Endothelial cell of umbilical vein (primary cell): ENCODE results near the gene ACAD9. TPM values are rescaled to one million over a fixed set of nuclear protein-coding genes. Genes with fewer than 3 reads are reported as not detected.

Source experiments
- BruUV-seq: library from RNA; stranded (reverse); fragments of 400-500 nt; replicated peaks from 2 replicates; lab custom pipeline; 2021; lab: Mats Ljungman, UMichigan
- CTCF ChIA-PET: fragments of 300-600, 350-600 bp; sonication (Branson Sonifier 250); formaldehyde crosslinking; loops from one replicate; lab custom pipeline; 2021; ENCODE audit warnings: antibody characterized with exemption, inconsistent platforms; lab: Charles Lee
- POLR2A ChIA-PET: fragments of 300-600, 350-600 bp; sonication (Branson Sonifier 250); formaldehyde crosslinking; loops from one replicate; lab custom pipeline; 2021; ENCODE audit warnings: antibody characterized with exemption, inconsistent platforms; lab: Charles Lee
- DNase-seq: peaks from one replicate; pipeline ENCODE4 v3.0.0-alpha.2; 2011; ENCODE audit warnings: low read depth, low spot score
- FAIRE-seq: peaks from 2 replicates; lab custom pipeline; 2011; peaks lifted over from hg19 to GRCh38; lab: Jason Lieb, UNC
- H2AFZ ChIP-seq: 2 replicates; pipeline ENCODE4 v1.6.0; 2012; ENCODE audit warnings: low read depth, low read length, control low read depth, inconsistent platforms
- H3K27ac ChIP-seq: 2 replicates; pipeline ENCODE4 v1.5.1; 2011; ENCODE audit warnings: low read depth, mild to moderate bottlenecking, control low read depth, low read length, moderate library complexity; ENCODE audit not compliant: insufficient read depth
- H3K27me3 ChIP-seq, 2 experiments: 2 replicates each; pipeline versions ENCODE4 v1.6.0 to v1.6.1; 2011; ENCODE audit warnings: low read length in 2 of 2, mixed read lengths in 1 of 2; ENCODE audit not compliant: control insufficient read depth in 2 of 2, insufficient read depth in 2 of 2
- H3K36me3 ChIP-seq, 2 experiments: 2 replicates in 1 of 2; 3 replicates in 1 of 2; pipeline ENCODE4 v1.5.1; 2011; ENCODE audit warnings: low read length in 2 of 2, mild to moderate bottlenecking in 1 of 2, moderate library complexity in 1 of 2; ENCODE audit not compliant: control insufficient read depth in 2 of 2, insufficient read depth in 2 of 2; ENCODE audit errors: extremely low read depth in 1 of 2
- H3K4me1 ChIP-seq: 3 replicates; pipeline ENCODE4 v1.5.1; 2011; ENCODE audit warnings: mild to moderate bottlenecking, low read length; ENCODE audit not compliant: control insufficient read depth, insufficient read depth; ENCODE audit errors: extremely low read depth
- H3K4me2 ChIP-seq: 2 replicates; pipeline ENCODE4 v1.6.1; 2011; ENCODE audit warnings: low read length, control low read depth, mixed read lengths; ENCODE audit not compliant: insufficient read depth
- H3K4me3 ChIP-seq, 3 experiments: fragments of 200-600 bp in 1 of 3; sonication (generic), shearing (Covaris generic) in 1 of 3; replicated peaks in 1 of 3; 2 replicates each; pipeline ENCODE4 v1.5.1; 2011 to 2016; ENCODE audit warnings: control low read depth in 3 of 3, low read length in 3 of 3, mild to moderate bottlenecking in 2 of 3, inconsistent platforms in 1 of 3, low read depth in 1 of 3, moderate library complexity in 1 of 3; ENCODE audit not compliant: insufficient read depth in 1 of 3
- H3K79me2 ChIP-seq: 2 replicates; pipeline ENCODE4 v1.6.0; 2012; ENCODE audit warnings: low read length, inconsistent platforms; ENCODE audit not compliant: control insufficient read depth, insufficient read depth
- H3K9ac ChIP-seq: replicated peaks from 2 replicates; pipeline ENCODE3; 2011; ENCODE audit warnings: low read length, control low read depth; ENCODE audit not compliant: insufficient read depth; ENCODE audit errors: extremely low read depth
- H3K9me1 ChIP-seq: replicated peaks from 3 replicates; pipeline ENCODE4 v1.6.0; 2011; ENCODE audit warnings: mild to moderate bottlenecking, low read length; ENCODE audit not compliant: control insufficient read depth, insufficient read depth; ENCODE audit errors: extremely low read depth
- H3K9me3 ChIP-seq: replicated peaks from 2 replicates; pipeline ENCODE4 v1.5.1; 2012; ENCODE audit warnings: low read length, inconsistent platforms; ENCODE audit not compliant: control insufficient read depth, insufficient read depth
- H4K20me1 ChIP-seq: replicated peaks from 2 replicates; pipeline ENCODE3; 2011; ENCODE audit warnings: mild to moderate bottlenecking, low read length; ENCODE audit not compliant: control insufficient read depth, insufficient read depth; ENCODE audit errors: extremely low read depth
- CTCF ChIP-seq, 2 donors: IDR thresholded peaks; 1 replicate in 1 of 2; 2 replicates in 1 of 2; pipeline ENCODE4 v1.5.1; 2011; ENCODE audit warnings: low read length in 2 of 2, mild to moderate bottlenecking in 2 of 2, moderate library complexity in 2 of 2, control low read depth in 1 of 2, inconsistent platforms in 1 of 2, low read depth in 1 of 2; ENCODE audit not compliant: insufficient read depth in 1 of 2; ENCODE audit errors: extremely low read depth in 1 of 2
- EZH2 ChIP-seq: IDR thresholded peaks from 2 replicates; pipeline ENCODE4 v1.6.1; 2012; ENCODE audit warnings: borderline replicate concordance, low read depth, mild to moderate bottlenecking, moderate library complexity, low read length, inconsistent platforms; ENCODE audit not compliant: severe bottlenecking
- FOS ChIP-seq: IDR thresholded peaks from 2 replicates; pipeline ENCODE4 v1.6.1; 2011; ENCODE audit warnings: mild to moderate bottlenecking, low read length, moderate library complexity, borderline replicate concordance; ENCODE audit not compliant: insufficient read depth
- GATA2 ChIP-seq: IDR thresholded peaks from 2 replicates; pipeline ENCODE4 v1.7.0; 2011; ENCODE audit warnings: low read depth, mild to moderate bottlenecking, moderate library complexity, mixed read lengths, low read length; ENCODE audit not compliant: insufficient read length, insufficient read depth
- JUN ChIP-seq: IDR thresholded peaks from 2 replicates; pipeline ENCODE4 v1.6.1; 2011; ENCODE audit warnings: borderline replicate concordance, low read depth; ENCODE audit not compliant: insufficient read length, insufficient read depth
- MYC ChIP-seq: IDR thresholded peaks from one replicate; pipeline ENCODE4 v1.6.1; 2011; ENCODE audit warnings: mild to moderate bottlenecking, low read depth, low read length
- POLR2A ChIP-seq: IDR thresholded peaks from 2 replicates; pipeline ENCODE4 v1.6.1; 2012; ENCODE audit warnings: low read depth, mild to moderate bottlenecking, control low read depth, low read length
- POLR2AphosphoS5 ChIP-seq: IDR thresholded peaks from 2 replicates; pipeline ENCODE4 v1.6.1; 2012; ENCODE audit warnings: low read depth, mild to moderate bottlenecking, control low read depth, low read length, moderate library complexity; ENCODE audit not compliant: insufficient read depth
- dilution Hi-C: fragments of 300-500 bp; cut with MboI; formaldehyde crosslinking; loops from one replicate; pipeline ENCODE4 v1.15.0; 2019; ENCODE audit warnings: low sequenced_read_pairs; ENCODE audit not compliant: extremely low pct_ligation_motif_present
- intact Hi-C: fragments of 100-400 bp; cut with micrococcal nuclease; formaldehyde crosslinking; loops from one replicate; pipeline ENCODE4 v1.10.0; 2022
- polyA plus RNA-seq, 4 experiments: library from polyadenylated mRNA; depleted of rRNA in 3 of 4; stranded (reverse) in 3 of 4; unstranded in 1 of 4; fragments of >200 nt; gene quantifications; 2 replicates each; pipeline versions ENCODE4 v1.2.1 to v1.2.3, GENCODE V29; 2011 to 2012; ENCODE audit warnings: missing spikeins in 1 of 4
- total RNA-seq: library from RNA; stranded (reverse); gene quantifications from 2 replicates; pipeline ENCODE4 v1.2.3, GENCODE V29; 2021
- TF ChIP-seq, protein P1 (sequence below): IDR thresholded peaks from 2 replicates; pipeline ENCODE4 v1.6.1; 2011; ENCODE audit not compliant: insufficient read depth, insufficient read length

The ACAD9 gene
- total and polyA plus RNA-seq, 2 donors (not counting 3 experiments of a cell fraction or from before 2014, with no cell fraction given), result 58.6 to 65.8 TPM

DNA sequence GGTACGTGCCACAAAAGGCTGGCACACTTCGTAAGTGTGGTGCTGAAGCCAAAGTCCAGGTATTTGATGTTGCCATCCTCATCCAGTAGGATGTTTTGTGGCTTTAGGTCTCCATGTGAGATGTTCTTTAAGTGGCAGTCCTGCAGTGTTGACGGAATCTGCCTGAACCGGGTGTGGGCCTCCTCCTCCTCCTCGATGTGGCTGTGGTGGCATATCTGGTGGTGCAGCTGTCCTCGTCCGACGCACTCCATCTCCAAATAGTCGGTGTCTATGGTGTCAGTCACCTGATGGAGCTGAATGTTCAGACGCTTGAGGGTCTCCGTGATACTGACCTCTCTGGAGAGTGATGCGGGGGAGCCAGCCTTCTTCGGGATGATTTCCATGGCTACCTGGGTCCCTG lies 30.5 kb upstream of the ACAD9 start:
- H3K4me2 ChIP-seq, result no peak overlapping the region
- H3K4me1 ChIP-seq, result peaks cover 4% of the 10 kb centered on the region
- no peaks in the 10 kb centered on the region for H4K20me1 ChIP-seq
- BruUV-seq, result no TSS peak
- no peaks in the 10 kb centered on the region for H3K79me2 ChIP-seq
- H3K9ac ChIP-seq, result no peak overlapping the region
- no peaks in the 10 kb centered on the region for H3K27me3 ChIP-seq
- no peaks in the 10 kb centered on the region for H3K36me3 ChIP-seq
- POLR2A ChIA-PET, result no interaction called here
- CTCF ChIA-PET, result interaction anchor here (0.8 kb wide), 1 partner anchor 168 kb away, joined by 3 read pairs; no protein-coding TSS in a partner anchor
- intact Hi-C loops, result no loop called here
- H3K9me3 ChIP-seq, result no peaks in the 10 kb centered on the region
- H3K4me3 ChIP-seq, result no peak overlapping the region
- DNase-seq (no peak), FAIRE-seq (no peak)
- H3K27ac ChIP-seq, result no peak overlapping the region
- no peak for TF ChIP-seq CTCF (IDR thresholded peaks at IDR 0.05; ENCODE audit: extremely low read depth in 1 of 2, insufficient read depth in 1 of 2, low read depth in 1 of 2, low read length in 2 of 2)
- TF ChIP-seq POLR2A, result no peak
- TF ChIP-seq GATA2, result no peak
- no peak for TF ChIP-seq JUN
- TF ChIP-seq POLR2AphosphoS5, result no peak
- no peak for TF ChIP-seq FOS
- no peak for TF ChIP-seq MYC
- TF ChIP-seq EZH2, result no peak
- TF ChIP-seq, protein P1, sequence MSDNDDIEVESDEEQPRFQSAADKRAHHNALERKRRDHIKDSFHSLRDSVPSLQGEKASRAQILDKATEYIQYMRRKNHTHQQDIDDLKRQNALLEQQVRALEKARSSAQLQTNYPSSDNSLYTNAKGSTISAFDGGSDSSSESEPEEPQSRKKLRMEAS, result no peak
- no peaks in the 10 kb centered on the region for H3K9me1 ChIP-seq
- dilution Hi-C loops, result no loop called here
- H2AFZ ChIP-seq, result no peak overlapping the region
